Mesendoderm (in vitro differentiated cells): ENCODE measurements around the gene COMMD10.

ENCODE experiments used
- DNase-seq: peaks from one replicate; pipeline ENCODE4 v3.0.0; 2013
- H2AK5ac ChIP-seq: 2 replicates; pipeline ENCODE4 v1.6.1; 2013; ENCODE audit warnings: low read length, inconsistent platforms
- H2BK120ac ChIP-seq: 2 replicates; pipeline ENCODE4 v1.6.1; 2013; ENCODE audit warnings: low read depth, mild to moderate bottlenecking, low read length, moderate library complexity, mixed read lengths
- H2BK15ac ChIP-seq: replicated peaks from 2 replicates; pipeline ENCODE4 v1.6.1; 2013; ENCODE audit warnings: low read depth, mild to moderate bottlenecking, moderate library complexity
- H2BK5ac ChIP-seq: 2 replicates; pipeline ENCODE4 v1.6.1; 2013; ENCODE audit warnings: low read length, inconsistent platforms
- H3K18ac ChIP-seq: 2 replicates; pipeline ENCODE4 v1.6.1; 2013; ENCODE audit warnings: mild to moderate bottlenecking, low read length, mixed read lengths
- H3K23ac ChIP-seq: one replicate; pipeline ENCODE4 v1.6.1; 2013; ENCODE audit warnings: low read length
- H3K27ac ChIP-seq: 2 replicates; pipeline ENCODE4 v1.5.1; 2013; ENCODE audit warnings: low read depth, mild to moderate bottlenecking, inconsistent platforms, low read length, moderate library complexity
- H3K27me3 ChIP-seq: 2 replicates; pipeline ENCODE4 v1.6.1; 2013; ENCODE audit warnings: low read length, control low read depth, mild to moderate bottlenecking, inconsistent platforms; ENCODE audit not compliant: insufficient read depth, poor library complexity
- H3K36me3 ChIP-seq: 2 replicates; pipeline ENCODE4 v1.6.1; 2013; ENCODE audit warnings: low read length, inconsistent platforms; ENCODE audit not compliant: control insufficient read depth, insufficient read depth
- H3K4ac ChIP-seq: one replicate; pipeline ENCODE4 v1.6.1; 2013; ENCODE audit warnings: low read depth, mild to moderate bottlenecking, low read length, moderate library complexity
- H3K4me1 ChIP-seq: 2 replicates; pipeline ENCODE4 v1.6.1; 2013; ENCODE audit warnings: low read depth, low read length, inconsistent platforms; ENCODE audit not compliant: control insufficient read depth
- H3K4me2 ChIP-seq: 2 replicates; pipeline ENCODE4 v1.6.1; 2013; ENCODE audit warnings: low read length
- H3K4me3 ChIP-seq: 2 replicates; pipeline ENCODE4 v1.5.1; 2013; ENCODE audit warnings: mild to moderate bottlenecking, low read length
- H3K56ac ChIP-seq: one replicate; pipeline ENCODE4 v1.6.1; 2013; ENCODE audit warnings: low read length
- H3K79me1 ChIP-seq: 2 replicates; pipeline ENCODE4 v1.6.1; 2013; ENCODE audit warnings: low read length, inconsistent platforms
- H3K79me2 ChIP-seq: 2 replicates; pipeline ENCODE4 v1.6.1; 2013; ENCODE audit warnings: mild to moderate bottlenecking, low read length; ENCODE audit not compliant: control insufficient read depth, insufficient read depth
- H3K9ac ChIP-seq: 2 replicates; pipeline ENCODE4 v1.6.1; 2013; ENCODE audit warnings: low read length, inconsistent platforms
- H4K5ac ChIP-seq: one replicate; pipeline ENCODE4 v1.6.1; 2013; ENCODE audit warnings: low read length
- H4K8ac ChIP-seq: one replicate; pipeline ENCODE4 v1.6.1; 2013; ENCODE audit warnings: low read depth, mild to moderate bottlenecking, control low read depth, low read length, moderate library complexity
- WGBS: extraction: QIAGEN DNeasy Blood & Tissue Kit; methylation state at CpG from one replicate; pipeline ENCODE4 v1.1.7; 2013; ENCODE audit warnings: low lambda C conversion rate, missing lambda C conversion rate; ENCODE audit not compliant: insufficient coverage; ENCODE audit errors: extremely low coverage; 5-methylcytosine and 5-hydroxymethylcytosine counted together

Gene COMMD10

DNA sequence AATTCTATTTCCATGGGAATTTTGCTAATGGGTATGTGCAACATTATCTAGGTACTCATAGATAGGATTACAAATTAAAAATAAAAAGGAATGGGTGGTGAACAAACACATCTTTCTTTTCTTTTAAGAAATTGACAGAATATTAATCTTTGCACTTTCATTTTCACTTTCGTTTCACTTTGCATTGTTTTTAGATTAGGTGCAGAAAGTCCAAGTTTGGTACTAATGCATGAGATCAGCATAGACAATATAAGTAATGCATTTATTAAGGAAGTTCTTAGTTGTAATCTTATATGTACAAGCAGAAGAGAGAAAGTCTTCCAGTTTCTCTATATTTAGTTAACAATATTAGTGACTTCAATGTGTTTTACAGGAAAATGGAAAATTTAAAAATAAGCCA is 196.5 kb downstream of the COMMD10 start:
- no peak overlapping the region for H2BK120ac ChIP-seq
- H3K9ac ChIP-seq: no peak overlapping the region
- no peak overlapping the region for H3K27ac ChIP-seq
- H3K79me1 ChIP-seq: no peaks in the 10 kb centered on the region
- no peak for DNase-seq
- H3K4ac ChIP-seq: no peak overlapping the region
- H4K5ac ChIP-seq: no peak overlapping the region
- no peak overlapping the region for H2AK5ac ChIP-seq
- no peaks in the 10 kb centered on the region for H3K4me1 ChIP-seq
- H2BK5ac ChIP-seq: no peak overlapping the region
- H3K79me2 ChIP-seq: no peaks in the 10 kb centered on the region
- no peak overlapping the region for H3K4me2 ChIP-seq
- no peak overlapping the region for H3K4me3 ChIP-seq
- no peak overlapping the region for H3K23ac ChIP-seq
- H2BK15ac ChIP-seq: no peak overlapping the region
- no peaks in the 10 kb centered on the region for H3K36me3 ChIP-seq
- no peak overlapping the region for H3K18ac ChIP-seq
- H3K27me3 ChIP-seq: no peaks in the 10 kb centered on the region
- H3K56ac ChIP-seq: no peak overlapping the region
- no peak overlapping the region for H4K8ac ChIP-seq
- no CpG with 5 or more reads among the region's 1 CpG for WGBS

DNA sequence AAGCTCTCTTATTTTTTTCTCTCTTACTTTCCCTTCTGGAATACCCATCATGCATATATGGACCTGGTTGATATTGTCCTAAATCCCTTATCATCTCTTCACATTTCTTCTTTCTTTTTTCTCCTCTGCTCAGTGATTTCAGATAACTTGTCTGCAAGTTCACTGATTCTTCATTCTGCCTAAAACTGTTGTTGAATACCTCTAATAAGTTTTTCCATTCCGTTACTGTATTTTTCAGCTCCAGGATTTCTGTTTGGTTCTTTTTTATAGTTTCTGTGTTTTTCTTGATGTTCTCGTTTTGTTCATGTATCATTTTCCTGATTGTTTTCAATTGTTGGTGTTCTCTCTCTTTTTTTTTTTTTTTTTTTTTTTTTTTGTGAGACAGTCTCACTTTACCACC is 203.7 kb downstream of the COMMD10 start:
- no peak overlapping the region for H3K27ac ChIP-seq
- H3K27me3 ChIP-seq: no peaks in the 10 kb centered on the region
- no peaks in the 10 kb centered on the region for H3K4me1 ChIP-seq
- H3K9ac ChIP-seq: no peak overlapping the region
- H2BK5ac ChIP-seq: no peak overlapping the region
- H2BK15ac ChIP-seq: no peak overlapping the region
- no peak overlapping the region for H2AK5ac ChIP-seq
- no peak for DNase-seq
- no peaks in the 10 kb centered on the region for H3K36me3 ChIP-seq
- H2BK120ac ChIP-seq: no peak overlapping the region
- H3K18ac ChIP-seq: no peak overlapping the region
- no peak overlapping the region for H3K4me3 ChIP-seq
- H3K56ac ChIP-seq: no peak overlapping the region
- H3K79me1 ChIP-seq: no peaks in the 10 kb centered on the region
- H4K8ac ChIP-seq: no peak overlapping the region
- no CpG with 5 or more reads among the region's 2 CpGs for WGBS
- H4K5ac ChIP-seq: no peak overlapping the region
- no peak overlapping the region for H3K23ac ChIP-seq
- H3K79me2 ChIP-seq: no peaks in the 10 kb centered on the region
- H3K4ac ChIP-seq: no peak overlapping the region
- H3K4me2 ChIP-seq: no peak overlapping the region

- Histone ChIP-seq H3K27ac (no peak overlapping the region), H3K4me1 (no peaks in the 10 kb centered on the region), H2BK120ac (no peak overlapping the region)
Observed at GRCh38 chr5:116289276-116289675, 204.5 kb downstream of the COMMD10 start.

GRCh38 chr5:116291271-116291670 is 206.4 kb downstream of the COMMD10 start:
- Histone ChIP-seq H2BK120ac (no peak overlapping the region), H3K56ac (no peak overlapping the region), H2BK15ac (no peak overlapping the region), H3K79me2 (no peaks in the 10 kb centered on the region), H3K36me3 (no peaks in the 10 kb centered on the region), H2AK5ac (no peak overlapping the region), H3K9ac (no peak overlapping the region), H3K27ac (no peak overlapping the region), H3K23ac (no peak overlapping the region), H3K18ac (no peak overlapping the region), H4K5ac (no peak overlapping the region), H3K4ac (no peak overlapping the region), H3K79me1 (no peaks in the 10 kb centered on the region), H3K4me1 (no peaks in the 10 kb centered on the region), H3K27me3 (no peaks in the 10 kb centered on the region), H3K4me3 (no peak overlapping the region), H3K4me2 (no peak overlapping the region), H4K8ac (no peak overlapping the region), H2BK5ac (no peak overlapping the region)
- no peak for DNase-seq
- WGBS: no CpG with 5 or more reads among the region's 1 CpG

More at GRCh38 chr5:116289276-116289675, 204.5 kb downstream of the COMMD10 start:
- no peak overlapping the region for H4K5ac ChIP-seq
- no peak overlapping the region for H3K4me3 ChIP-seq
- H2AK5ac ChIP-seq: no peak overlapping the region
- H3K27me3 ChIP-seq: no peaks in the 10 kb centered on the region
- H3K18ac ChIP-seq: no peak overlapping the region
- H4K8ac ChIP-seq: no peak overlapping the region
- H3K4me2 ChIP-seq: no peak overlapping the region
- no peak overlapping the region for H3K56ac ChIP-seq
- no peak overlapping the region for H2BK5ac ChIP-seq
- no peaks in the 10 kb centered on the region for H3K79me2 ChIP-seq
- H3K4ac ChIP-seq: no peak overlapping the region
- DNase-seq: peak; percentile 65
- no peak overlapping the region for H2BK15ac ChIP-seq
- H3K9ac ChIP-seq: no peak overlapping the region
- H3K36me3 ChIP-seq: no peaks in the 10 kb centered on the region
- WGBS: no CpG with 5 or more reads among the region's 3 CpGs
- no peaks in the 10 kb centered on the region for H3K79me1 ChIP-seq
- no peak overlapping the region for H3K23ac ChIP-seq

DNA sequence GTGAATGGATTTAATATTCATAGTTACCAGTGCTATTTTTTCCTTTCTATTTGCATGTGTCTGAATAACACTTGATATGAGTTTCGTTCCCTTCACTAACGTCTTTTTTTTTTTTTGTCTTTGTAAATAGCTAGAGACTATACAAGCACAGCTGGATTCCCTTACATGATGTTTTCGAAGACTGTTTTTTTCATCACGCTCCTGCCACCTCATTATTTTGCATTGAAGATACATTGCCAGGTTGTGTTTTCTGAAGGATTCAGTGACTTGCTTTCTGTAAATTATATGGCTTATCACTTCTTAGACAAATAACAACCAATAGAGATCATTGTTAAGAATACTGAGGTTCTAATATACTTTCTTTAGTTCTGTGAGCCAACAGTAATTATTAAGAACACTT is 207.5 kb downstream of the COMMD10 start:
- H2BK15ac ChIP-seq: no peak overlapping the region
- no peak overlapping the region for H3K27ac ChIP-seq
- H2BK120ac ChIP-seq: no peak overlapping the region
- H3K9ac ChIP-seq: no peak overlapping the region
- no CpG with 5 or more reads among the region's 4 CpGs for WGBS
- H4K5ac ChIP-seq: no peak overlapping the region
- no peaks in the 10 kb centered on the region for H3K4me1 ChIP-seq
- no peak overlapping the region for H3K4ac ChIP-seq
- H3K4me2 ChIP-seq: no peak overlapping the region
- H3K79me2 ChIP-seq: no peaks in the 10 kb centered on the region
- no peaks in the 10 kb centered on the region for H3K27me3 ChIP-seq
- H2BK5ac ChIP-seq: no peak overlapping the region
- DNase-seq: no peak
- no peak overlapping the region for H3K56ac ChIP-seq
- no peak overlapping the region for H3K4me3 ChIP-seq
- no peaks in the 10 kb centered on the region for H3K36me3 ChIP-seq
- H3K23ac ChIP-seq: no peak overlapping the region
- H3K18ac ChIP-seq: no peak overlapping the region
- H3K79me1 ChIP-seq: no peaks in the 10 kb centered on the region
- no peak overlapping the region for H2AK5ac ChIP-seq
- H4K8ac ChIP-seq: no peak overlapping the region

DNA sequence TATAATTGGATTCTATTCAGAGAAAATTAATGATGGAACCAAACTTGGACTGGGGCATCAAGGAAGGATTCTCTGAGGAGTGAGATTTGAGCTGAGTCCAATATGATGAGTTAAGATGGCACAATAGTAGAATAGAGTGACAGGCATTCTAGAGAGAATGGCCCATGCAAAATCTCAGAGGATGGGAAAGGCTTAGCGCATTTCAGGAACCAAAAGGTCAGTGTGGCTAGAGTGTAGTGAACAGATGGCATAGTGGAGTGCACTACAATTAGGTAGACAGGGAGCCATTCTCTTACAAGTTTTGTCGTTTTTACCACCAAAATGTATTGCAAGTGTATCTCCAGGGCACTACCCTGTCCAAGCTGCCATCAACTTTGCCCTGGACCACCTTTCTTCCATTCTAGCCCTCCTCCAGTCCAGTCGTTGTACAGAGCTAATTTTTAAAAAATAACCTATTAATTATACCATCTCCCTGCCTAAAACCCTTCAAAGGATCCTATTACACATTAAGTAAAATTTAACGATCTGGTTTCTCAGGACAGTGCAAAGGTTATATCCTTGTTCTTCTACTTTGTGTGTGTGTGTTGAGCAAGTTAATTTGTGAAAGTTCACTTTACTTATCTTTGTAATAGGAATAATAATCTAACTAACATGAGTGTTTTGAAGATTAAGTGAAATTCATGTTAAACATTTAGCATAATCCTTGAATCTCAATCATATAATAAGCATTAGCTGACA is 211.7 kb downstream of the COMMD10 start:
- no peak for DNase-seq
- Histone ChIP-seq H4K8ac (no peak overlapping the region), H3K27me3 (no peaks in the 10 kb centered on the region), H4K5ac (no peak overlapping the region), H3K4ac (no peak overlapping the region), H3K79me1 (no peaks in the 10 kb centered on the region), H2BK5ac (no peak overlapping the region), H3K9ac (no peak overlapping the region), H3K18ac (no peak overlapping the region), H3K4me1 (no peaks in the 10 kb centered on the region), H3K36me3 (no peaks in the 10 kb centered on the region), H3K79me2 (no peaks in the 10 kb centered on the region), H2BK120ac (no peak overlapping the region), H3K56ac (no peak overlapping the region), H3K27ac (no peak overlapping the region), H2AK5ac (no peak overlapping the region), H3K23ac (no peak overlapping the region), H2BK15ac (no peak overlapping the region), H3K4me3 (no peak overlapping the region), H3K4me2 (no peak overlapping the region)
- WGBS: no CpG with 5 or more reads among the region's 4 CpGs
